GM12878 (cell line): Measurements from ENCODE around the gene CENPX. TPM values are rescaled to one million over a fixed set of nuclear protein-coding genes. Genes with fewer than 3 reads are reported as not detected.
A peak's percentile ranks its signal among the peaks of the same experiment; 100 is the strongest.

Source experiments
- ATAC-seq: fragments of 200-7000 bp; cut with Tn5 transposase; 3 replicates; pipeline ENCODE4 v1.9.1; 2020; ENCODE audit warnings: mild to moderate bottlenecking, moderate library complexity
- BruUV-seq: library from RNA; stranded (reverse); fragments of 400-500 nt; replicated peaks from 2 replicates; lab custom pipeline; 2021; lab: Mats Ljungman, UMichigan
- CTCF ChIA-PET: fragments of 300-600 bp; sonication (Branson Sonifier 250); formaldehyde crosslinking; extraction: SDS; loops from one replicate; lab custom pipeline; 2021; ENCODE audit warnings: inconsistent platforms; lab: Yijun Ruan, JAX
- POLR2A ChIA-PET: fragments of 350-600 bp; formaldehyde crosslinking; extraction: SDS; loops from one replicate; lab custom pipeline; 2021; ENCODE audit warnings: inconsistent platforms; lab: Charles Lee
- RAD21 ChIA-PET: fragments of 300-600 bp; sonication (Branson Sonifier 250); formaldehyde crosslinking; loops from one replicate; lab custom pipeline; 2023; ENCODE audit warnings: antibody characterized with exemption; ENCODE audit not compliant: unreplicated experiment; lab: Charles Lee
- SMC1A ChIA-PET: fragments of 300-600 bp; sonication (Branson Sonifier 250); formaldehyde crosslinking; loops from one replicate; lab custom pipeline; 2023; ENCODE audit not compliant: unreplicated experiment, uncharacterized antibody; lab: Charles Lee
- DNase-seq: peaks from one replicate; pipeline ENCODE4 v3.0.0-alpha.2; 2011; ENCODE audit warnings: low read depth, low spot score
- FAIRE-seq: peaks from 3 replicates; lab custom pipeline; 2011; peaks lifted over from hg19 to GRCh38; lab: Jason Lieb, UNC
- H2AFZ ChIP-seq: 2 replicates; pipeline ENCODE4 v1.6.0; 2011; ENCODE audit warnings: low read depth, low read length, control low read depth; ENCODE audit not compliant: control insufficient read depth
- H3K27ac ChIP-seq: 2 replicates; pipeline ENCODE4 v1.5.1; 2011; ENCODE audit warnings: control low read depth; ENCODE audit not compliant: control insufficient read depth, insufficient read depth
- H3K27me3 ChIP-seq, 2 experiments: replicated peaks in 1 of 2; 2 replicates each; pipeline versions ENCODE4 v1.6.0 to v1.6.1; 2011; ENCODE audit warnings: low read length in 1 of 2; ENCODE audit not compliant: control insufficient read depth in 2 of 2, insufficient read depth in 2 of 2
- H3K36me3 ChIP-seq, 2 experiments: 2 replicates each; pipeline ENCODE4 v1.5.1; 2011; ENCODE audit warnings: low read length in 1 of 2; ENCODE audit not compliant: control insufficient read depth in 2 of 2, insufficient read depth in 2 of 2
- H3K4me1 ChIP-seq: 2 replicates; pipeline ENCODE4 v1.6.1; 2011; ENCODE audit warnings: mild to moderate bottlenecking, low read length, moderate library complexity, mixed read lengths; ENCODE audit not compliant: control insufficient read depth, insufficient read depth
- H3K4me2 ChIP-seq: 2 replicates; pipeline ENCODE4 v1.6.0; 2011; ENCODE audit warnings: control low read depth; ENCODE audit not compliant: control insufficient read depth, insufficient read depth
- H3K4me3 ChIP-seq: fragments of 200-600 bp; sonication (generic); 2 replicates; pipeline ENCODE4 v1.5.1; 2016
- H3K79me2 ChIP-seq: 2 replicates; pipeline ENCODE4 v1.6.0; 2011; ENCODE audit warnings: low read length; ENCODE audit not compliant: control insufficient read depth, insufficient read depth
- H3K9ac ChIP-seq: 2 replicates; pipeline ENCODE4 v1.8.0; 2011; ENCODE audit warnings: low read length, control low read depth, mixed read lengths; ENCODE audit not compliant: control insufficient read depth, insufficient read depth
- H3K9me3 ChIP-seq: replicated peaks from 3 replicates; pipeline ENCODE4 v1.5.1; 2011; ENCODE audit warnings: mild to moderate bottlenecking, low read length; ENCODE audit not compliant: control insufficient read depth, insufficient read depth
- H4K20me1 ChIP-seq: 2 replicates; pipeline ENCODE4 v1.6.0; 2011; ENCODE audit not compliant: control insufficient read depth, insufficient read depth
- ATF7 ChIP-seq: fragments of 450-650 bp; IDR thresholded peaks from 2 replicates; pipeline ENCODE4 v1.6.1; 2016; ENCODE audit warnings: low read depth, mild to moderate bottlenecking
- NFYA ChIP-seq: IDR thresholded peaks from 2 replicates; pipeline ENCODE4 v1.6.1; 2011; ENCODE audit warnings: low read depth, mild to moderate bottlenecking, low read length, improper control_type of control experiment, borderline replicate concordance
- POLR2A ChIP-seq: IDR thresholded peaks from 2 replicates; pipeline ENCODE4 v1.6.1; 2011; ENCODE audit warnings: low read depth, mild to moderate bottlenecking, low read length
- RB1 ChIP-seq: fragments of 450-650 bp; formaldehyde crosslinking; IDR thresholded peaks from 2 replicates; pipeline ENCODE4 v1.6.1; 2017; ENCODE audit warnings: mild to moderate bottlenecking, borderline replicate concordance
- ZNF687 ChIP-seq: fragments of 450-650 bp; IDR thresholded peaks from 2 replicates; pipeline ENCODE4 v1.6.1; 2017; ENCODE audit warnings: mild to moderate bottlenecking, moderate library complexity
- WGBS: methylation state at CpG from one replicate; pipeline ENCODE4 v1.1.6; 2016; ENCODE audit warnings: low lambda C conversion rate; ENCODE audit not compliant: insufficient replicate concordance, insufficient coverage; ENCODE audit errors: missing lambda C conversion rate; 5-methylcytosine and 5-hydroxymethylcytosine counted together
- in situ Hi-C: fragments of 300-500 bp; cut with MboI; formaldehyde crosslinking; loops from 9 replicates; pipeline ENCODE4 v1.14.3; 2018; ENCODE audit warnings: mixed read lengths
- intact Hi-C: fragments of 100-400 bp; cut with micrococcal nuclease; formaldehyde crosslinking; loops from one replicate; pipeline ENCODE4 v1.14.2; 2022; ENCODE audit not compliant: unreplicated experiment
- polyA plus RNA-seq, 11 experiments: library from polyadenylated mRNA; depleted of rRNA in 4 of 11; unstranded in 6 of 11; stranded (reverse) in 5 of 11; fragments of >200 nt; fragmentation: Nextera tagmentation in 4 of 11; fragmentation: Illumina TruSeq in 1 of 11; extraction: Ambion mirVana in 4 of 11; extraction: Trizol in 1 of 11; gene quantifications; 1 replicate in 1 of 11; 2 replicates in 10 of 11; pipeline versions ENCODE4 v1.2.1 to v1.2.3, GENCODE V29; 2011 to 2016; ENCODE audit warnings: inconsistent platforms in 2 of 11, missing spikeins in 2 of 11, low read depth in 1 of 11
- total RNA-seq, 4 experiments: library from RNA; depleted of rRNA in 3 of 4; stranded (reverse); fragments of >200 nt in 3 of 4; fragmentation: Illumina TruSeq in 1 of 4; extraction: Trizol in 1 of 4; gene quantifications; 2 replicates each; pipeline versions ENCODE4 v1.2.1 to v1.2.3, GENCODE V29; 2013 to 2021

The CENPX gene
- total and polyA plus RNA-seq, 10 of the 15 experiments (the other 5 are each of a cell fraction or from before 2014, with no cell fraction given), result 11.7 to 182 (median 71.9) TPM

GRCh38 chr17:82053556-82054263, 31.0 kb upstream of the CENPX start:
- ChIA-PET SMC1A (no interaction called here), RAD21 (no interaction called here)
- in situ Hi-C loops (no loop called here), intact Hi-C loops (loop anchor here (5.0 kb wide), 1 partner anchor 44 kb away; the partner anchor contains the start of gene FASN)
- DNase-seq (no peak), FAIRE-seq (no peak)
- Histone ChIP-seq H3K4me2 (peak overlapping the region; percentile 64; the same call in 1 of the 2 replicates), H4K20me1 (no peaks in the 10 kb centered on the region), H3K4me1 (peaks cover 4% of the 10 kb centered on the region)
- WGBS, result 90% methylated on average over 28 of the region's 28 CpGs
- TF ChIP-seq RB1, result no peak
- TF ChIP-seq ZNF687, result no peak
- TF ChIP-seq ATF7, result no peak
- TF ChIP-seq POLR2A, result peak; percentile 11; the same call in 1 of the 2 replicates
- no peak for TF ChIP-seq NFYA
- TF ChIP-seq, all 136 proteins: peak for 1
- BruUV-seq, result no TSS peak
- POLR2A ChIA-PET, result interaction anchor here (0.5 to 2.4 kb wide), 3 partner anchors 11 to 17 kb away, joined by 3 to 6 read pairs (median 3); partner anchors contain the start of gene DCXR
- Histone ChIP-seq H3K9ac (no peak overlapping the region), H3K4me3 (no peak overlapping the region), H3K27ac (no peak overlapping the region), H2AFZ (no peak overlapping the region), H3K36me3 (peaks cover 0 to 17% of the 10 kb centered on the region in 2 experiments), H3K27me3 (no peaks in the 10 kb centered on the region), H3K79me2 (peaks cover 14% of the 10 kb centered on the region), H3K9me3 (no peaks in the 10 kb centered on the region)
- CTCF ChIA-PET, result no interaction called here
- ATAC-seq, result no peak
